HCT116 (cell line): ENCODE measurements around the gene TBR1. TPM values are rescaled to one million over a fixed set of nuclear protein-coding genes. Genes with fewer than 3 reads are reported as not detected.

Experiments used
- ATAC-seq: fragments of 200-7000 bp; cut with Tn5 transposase; 2 replicates; pipeline ENCODE4 v1.9.1; 2020; ENCODE audit warnings: mild to moderate bottlenecking, moderate library complexity
- BruUV-seq: library from RNA; stranded (reverse); fragments of 400-500 nt; replicated peaks from 2 replicates; lab custom pipeline; 2021; lab: Mats Ljungman, UMichigan
- CTCF ChIA-PET: fragments of 300-600 bp; sonication (Branson Sonifier 250); formaldehyde crosslinking; loops from one replicate; lab custom pipeline; 2021; ENCODE audit warnings: antibody characterized with exemption; lab: Charles Lee
- POLR2A ChIA-PET: fragments of 300-600, 350-600 bp; sonication (Branson Sonifier 250); formaldehyde crosslinking; loops from one replicate; lab custom pipeline; 2021; ENCODE audit warnings: antibody characterized with exemption; lab: Charles Lee
- RAD21 ChIA-PET, 2 experiments: fragments of 300-600 bp; sonication (Branson Sonifier 250); formaldehyde crosslinking; loops; one replicate each; lab custom pipeline; 2023; ENCODE audit warnings: low total read pairs in 2 of 2; ENCODE audit not compliant: uncharacterized antibody in 2 of 2, unreplicated experiment in 2 of 2, low non-redundant PET in 1 of 2; lab: Charles Lee
- DNase-seq: peaks from one replicate; pipeline ENCODE4 v3.0.0-alpha.2; 2010; ENCODE audit warnings: low read depth, low spot score
- H2AFZ ChIP-seq: fragments of 200-600 bp; shearing (Covaris generic), sonication (generic); 2 replicates; pipeline ENCODE4 v1.6.1; 2017; ENCODE audit warnings: low read depth, mixed run types, mixed read lengths, antibody characterized with exemption, low read length; ENCODE audit not compliant: poor library complexity, severe bottlenecking
- H3K27ac ChIP-seq: 2 replicates; pipeline ENCODE4 v1.5.1; 2012; ENCODE audit warnings: low read depth, low read length
- H3K27me3 ChIP-seq: fragments of 200-600 bp; sonication (generic); 2 replicates; pipeline ENCODE4 v1.6.1; 2016; ENCODE audit warnings: mixed run types, low read length, mixed read lengths; ENCODE audit not compliant: insufficient read depth
- H3K36me3 ChIP-seq, 2 experiments: fragments of 200-500 bp in 1 of 2; fragments of 200-600 bp in 1 of 2; sonication (Bioruptor generic) in 1 of 2; sonication (generic) in 1 of 2; 2 replicates each; pipeline versions ENCODE4 v1.5.1 to v1.6.1; 2014 to 2016; ENCODE audit warnings: low read length in 2 of 2, inconsistent platforms in 1 of 2, mixed read lengths in 1 of 2, mixed run types in 1 of 2; ENCODE audit not compliant: insufficient read depth in 2 of 2, control insufficient read depth in 1 of 2
- H3K4me1 ChIP-seq, 2 experiments: fragments of 200-600 bp in 1 of 2; sonication (generic) in 1 of 2; 2 replicates each; pipeline versions ENCODE4 v1.5.1 to v1.6.1; 2012 to 2017; ENCODE audit warnings: low read length in 2 of 2, inconsistent platforms in 1 of 2, mild to moderate bottlenecking in 1 of 2, mixed read lengths in 1 of 2, mixed run types in 1 of 2, moderate library complexity in 1 of 2; ENCODE audit not compliant: insufficient read depth in 2 of 2, control insufficient read depth in 1 of 2
- H3K4me2 ChIP-seq: fragments of 200-600 bp; sonication (generic); 2 replicates; pipeline ENCODE4 v1.6.1; 2017; ENCODE audit warnings: mixed run types, low read length, mixed read lengths
- H3K4me3 ChIP-seq, 2 experiments: fragments of 200-600 bp in 1 of 2; sonication (generic) in 1 of 2; replicated peaks in 1 of 2; 2 replicates each; pipeline ENCODE4 v1.5.1; 2011 to 2016; ENCODE audit warnings: low read length in 2 of 2, control low read depth in 1 of 2, low read depth in 1 of 2, mild to moderate bottlenecking in 1 of 2, mixed read lengths in 1 of 2, mixed run types in 1 of 2
- H3K79me2 ChIP-seq: fragments of 200-600 bp; sonication (generic); 2 replicates; pipeline ENCODE4 v1.6.1; 2017; ENCODE audit warnings: mild to moderate bottlenecking, mixed run types, low read length, moderate library complexity, mixed read lengths; ENCODE audit not compliant: insufficient read depth
- H3K9ac ChIP-seq: fragments of 200-600 bp; sonication (generic); 2 replicates; pipeline ENCODE4 v1.6.1; 2016; ENCODE audit warnings: low read length, mixed read lengths
- H3K9me2 ChIP-seq: fragments of 200-600 bp; sonication (generic), shearing (Covaris generic); 2 replicates; pipeline ENCODE4 v1.6.1; 2017; ENCODE audit warnings: mixed run types, mild to moderate bottlenecking, moderate library complexity; ENCODE audit not compliant: insufficient read depth
- H3K9me3 ChIP-seq, 2 experiments: fragments of 200-500 bp in 1 of 2; fragments of 200-600 bp in 1 of 2; sonication (Bioruptor generic) in 1 of 2; sonication (generic) in 1 of 2; 2 replicates each; pipeline ENCODE4 v1.6.1; 2014 to 2017; ENCODE audit warnings: low read length in 2 of 2, mixed read lengths in 2 of 2, inconsistent platforms in 1 of 2, low read depth in 1 of 2, mild to moderate bottlenecking in 1 of 2, mixed run types in 1 of 2, moderate library complexity in 1 of 2; ENCODE audit not compliant: control insufficient read depth in 1 of 2, insufficient read depth in 1 of 2
- H4K20me1 ChIP-seq: fragments of 200-600 bp; sonication (generic), shearing (Covaris generic); 2 replicates; pipeline ENCODE4 v1.6.1; 2017; ENCODE audit warnings: mixed run types, mild to moderate bottlenecking, moderate library complexity; ENCODE audit not compliant: insufficient read depth
- ATF3 ChIP-seq: IDR thresholded peaks from 2 replicates; pipeline ENCODE4 v1.6.1; 2012
- CBX3 ChIP-seq: IDR thresholded peaks from 2 replicates; pipeline ENCODE4 v1.6.1; 2012; ENCODE audit warnings: low read depth
- CEBPB ChIP-seq: IDR thresholded peaks from 2 replicates; pipeline ENCODE4 v1.6.1; 2012; ENCODE audit warnings: low read depth
- CTCF ChIP-seq, 3 experiments: fragments of 200-600 bp in 1 of 3; sonication (generic) in 1 of 3; IDR thresholded peaks in 2 of 3; conservative IDR thresholded peaks in 1 of 3; 2 replicates each; pipeline ENCODE4 v1.5.1; 2012 to 2017; ENCODE audit warnings: low read depth in 2 of 3, low read length in 2 of 3, antibody characterized with exemption in 1 of 3, borderline replicate concordance in 1 of 3, control low read depth in 1 of 3, mild to moderate bottlenecking in 1 of 3, mixed read lengths in 1 of 3, mixed run types in 1 of 3, moderate library complexity in 1 of 3; ENCODE audit not compliant: insufficient read depth in 1 of 3
- EGR1 ChIP-seq: IDR thresholded peaks from 2 replicates; pipeline ENCODE4 v1.6.1; 2012; ENCODE audit warnings: low read depth
- EZH2 ChIP-seq: fragments of 200-600 bp; sonication (generic); IDR thresholded peaks from 2 replicates; pipeline ENCODE4 v1.6.1; 2017; ENCODE audit warnings: antibody characterized with exemption, mixed run types
- EZH2phosphoT487 ChIP-seq: fragments of 200-600 bp; IDR thresholded peaks from 2 replicates; pipeline ENCODE4 v1.6.1; 2018; ENCODE audit warnings: antibody characterized with exemption, borderline replicate concordance
- FOSL1 ChIP-seq: IDR thresholded peaks from 2 replicates; pipeline ENCODE4 v1.6.1; 2012; ENCODE audit warnings: low read depth
- JUND ChIP-seq: IDR thresholded peaks from 2 replicates; pipeline ENCODE4 v1.6.1; 2012
- POLR2A ChIP-seq: IDR thresholded peaks from 2 replicates; pipeline ENCODE4 v1.7.0; 2011; ENCODE audit warnings: borderline replicate concordance; ENCODE audit not compliant: insufficient read depth, insufficient read length; ENCODE audit errors: extremely low read depth
- POLR2AphosphoS5 ChIP-seq: IDR thresholded peaks from 2 replicates; pipeline ENCODE4 v1.6.1; 2011; ENCODE audit warnings: mild to moderate bottlenecking, low read depth, low read length, moderate library complexity
- RAD21 ChIP-seq: IDR thresholded peaks from 2 replicates; pipeline ENCODE4 v1.6.1; 2012; ENCODE audit warnings: low read depth, mild to moderate bottlenecking
- REST ChIP-seq: IDR thresholded peaks from 2 replicates; pipeline ENCODE4 v1.6.1; 2012; ENCODE audit warnings: low read depth
- SP1 ChIP-seq: IDR thresholded peaks from 2 replicates; pipeline ENCODE4 v1.6.1; 2012; ENCODE audit warnings: low read depth
- TCF7L2 ChIP-seq: IDR thresholded peaks from 2 replicates; pipeline ENCODE4 v1.7.0; 2011; ENCODE audit warnings: borderline replicate concordance, inconsistent platforms; ENCODE audit not compliant: insufficient read depth, insufficient read length; ENCODE audit errors: extremely low read depth
- YY1 ChIP-seq: IDR thresholded peaks from 2 replicates; pipeline ENCODE4 v1.6.1; 2011; ENCODE audit warnings: low read length, low read depth, moderate library complexity, mild to moderate bottlenecking; ENCODE audit not compliant: insufficient replicate concordance; ENCODE audit errors: extremely low read depth
- ZFX ChIP-seq: fragments of 450-650 bp; IDR thresholded peaks from 2 replicates; pipeline ENCODE4 v1.6.1; 2017
- intact Hi-C: fragments of 100-400 bp; cut with micrococcal nuclease; formaldehyde crosslinking; loops from 2 replicates; pipeline ENCODE4 v1.10.0; 2022
- total RNA-seq: library from RNA; stranded (reverse); gene quantifications from one replicate; pipeline ENCODE4 v1.2.1, GENCODE V29; 2021; ENCODE audit not compliant: unreplicated experiment

Gene TBR1
- total RNA-seq, 1 experiment from 2014 or later = 0.17 TPM

GRCh38 chr2:161445097-161445496 is 29.0 kb downstream of the TBR1 start:
- no peaks in the 10 kb centered on the region; the same call in 1 of the 2 replicates for H3K27me3 ChIP-seq
- no peak overlapping the region for H3K9ac ChIP-seq
- no peak overlapping the region for H3K27ac ChIP-seq
- no peaks in the 10 kb centered on the region for H3K9me2 ChIP-seq
- ChIA-PET POLR2A (no interaction called here), RAD21 (no interaction called here), CTCF (no interaction called here)
- no peaks in the 10 kb centered on the region for H4K20me1 ChIP-seq
- H3K36me3 ChIP-seq = no peaks in the 10 kb centered on the region
- H3K9me3 ChIP-seq = no peaks in the 10 kb centered on the region
- intact Hi-C loops = no loop called here
- H3K4me3 ChIP-seq = no peak overlapping the region
- no peak for ATAC-seq
- TF ChIP-seq REST (no peak), TCF7L2 (no peak), POLR2A (no peak), EGR1 (no peak), SP1 (no peak), FOSL1 (no peak), RAD21 (no peak), JUND (no peak), ATF3 (no peak), CEBPB (no peak), EZH2 (no peak), ZFX (no peak), CBX3 (no peak), EZH2phosphoT487 (no peak), POLR2AphosphoS5 (no peak), YY1 (no peak), CTCF (IDR thresholded peaks at IDR 0.05 in 2 of 3, conservative IDR thresholded peaks at IDR 0.05 in 1 of 3; ENCODE audit: borderline replicate concordance in 1 of 3, insufficient read depth in 1 of 3, low read depth in 2 of 3, low read length in 2 of 3) (no peak)
- TF ChIP-seq, all 23 proteins: peak for 0
- H3K4me1 ChIP-seq = no peaks in the 10 kb centered on the region
- H3K4me2 ChIP-seq = no peak overlapping the region
- BruUV-seq = no TSS peak
- no peaks in the 10 kb centered on the region for H3K79me2 ChIP-seq
- DNase-seq = no peak
- no peak overlapping the region for H2AFZ ChIP-seq
